Chondrocyte (in vitro differentiated cells): ENCODE results near the gene FAM241B. TPM values are rescaled to one million over a fixed set of nuclear protein-coding genes. Genes with fewer than 3 reads are reported as not detected.

Experiments
- DNase-seq: peaks from one replicate; pipeline ENCODE4 v3.0.0; 2021; ENCODE audit warnings: mixed read lengths, low spot score
- H3K27ac Mint-ChIP-seq: one replicate; pipeline ENCODE4 v1.8.0; 2021; ENCODE audit warnings: mild to moderate bottlenecking, moderate library complexity, mixed read lengths; ENCODE audit not compliant: unreplicated experiment
- H3K27me3 Mint-ChIP-seq: 2 replicates; pipeline ENCODE4 v1.8.0; 2021; ENCODE audit warnings: low read depth, mixed read lengths
- H3K36me3 Mint-ChIP-seq: 2 replicates; pipeline ENCODE4 v1.8.0; 2021; ENCODE audit warnings: low read depth, mixed read lengths
- H3K4me1 Mint-ChIP-seq: 2 replicates; pipeline ENCODE4 v1.8.0; 2021; ENCODE audit warnings: low read depth, mild to moderate bottlenecking, mixed read lengths
- H3K4me3 Mint-ChIP-seq: one replicate; pipeline ENCODE4 v1.8.0; 2021; ENCODE audit warnings: mild to moderate bottlenecking, moderate library complexity, mixed read lengths; ENCODE audit not compliant: unreplicated experiment
- H3K9me3 Mint-ChIP-seq: 2 replicates; pipeline ENCODE4 v1.8.0; 2021; ENCODE audit warnings: low read depth, mixed read lengths
- total RNA-seq: library from RNA; stranded (reverse); gene quantifications from 3 replicates; pipeline ENCODE4 v1.2.1, GENCODE V29; 2021
- TF ChIP-seq, protein P1 (sequence below): fragments of 200-600 bp; sonication (generic); IDR thresholded peaks from 2 replicates; pipeline ENCODE4 v1.5.0; 2021; ENCODE audit warnings: antibody characterized with exemption, mild to moderate bottlenecking, moderate library complexity

FAM241B gene
- total RNA-seq, 1 donor from 2014 or later, result 9.7 TPM

DNA sequence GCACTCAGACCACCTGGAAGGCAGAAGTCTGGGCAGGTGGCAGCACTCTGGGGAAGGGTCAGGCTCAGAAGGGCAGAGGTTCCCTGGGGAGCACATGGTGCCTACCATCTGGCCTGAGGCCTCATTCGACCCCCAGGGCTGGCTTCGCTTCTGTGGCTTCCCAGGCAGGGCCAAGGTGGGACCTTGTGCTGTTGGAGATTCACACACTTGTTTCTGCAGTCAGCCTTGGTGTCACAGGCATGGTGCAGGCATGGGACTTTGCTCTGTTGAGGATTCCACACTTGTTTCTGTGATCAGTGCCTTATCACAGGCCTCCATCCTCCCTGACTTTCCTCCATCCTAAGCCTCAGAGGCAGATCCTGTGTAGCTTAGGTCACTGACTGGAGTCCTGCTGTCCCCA, 11.3 kb upstream of the FAM241B start:
- Mint-ChIP-seq H3K9me3 (peaks cover 13% of the 10 kb centered on the region), H3K4me3 (no peak overlapping the region), H3K36me3 (peaks cover 4% of the 10 kb centered on the region), H3K27ac (no peak overlapping the region), H3K4me1 (no peaks in the 10 kb centered on the region), H3K27me3 (peaks cover 56% of the 10 kb centered on the region)
- DNase-seq, result no peak
- TF ChIP-seq, protein P1, sequence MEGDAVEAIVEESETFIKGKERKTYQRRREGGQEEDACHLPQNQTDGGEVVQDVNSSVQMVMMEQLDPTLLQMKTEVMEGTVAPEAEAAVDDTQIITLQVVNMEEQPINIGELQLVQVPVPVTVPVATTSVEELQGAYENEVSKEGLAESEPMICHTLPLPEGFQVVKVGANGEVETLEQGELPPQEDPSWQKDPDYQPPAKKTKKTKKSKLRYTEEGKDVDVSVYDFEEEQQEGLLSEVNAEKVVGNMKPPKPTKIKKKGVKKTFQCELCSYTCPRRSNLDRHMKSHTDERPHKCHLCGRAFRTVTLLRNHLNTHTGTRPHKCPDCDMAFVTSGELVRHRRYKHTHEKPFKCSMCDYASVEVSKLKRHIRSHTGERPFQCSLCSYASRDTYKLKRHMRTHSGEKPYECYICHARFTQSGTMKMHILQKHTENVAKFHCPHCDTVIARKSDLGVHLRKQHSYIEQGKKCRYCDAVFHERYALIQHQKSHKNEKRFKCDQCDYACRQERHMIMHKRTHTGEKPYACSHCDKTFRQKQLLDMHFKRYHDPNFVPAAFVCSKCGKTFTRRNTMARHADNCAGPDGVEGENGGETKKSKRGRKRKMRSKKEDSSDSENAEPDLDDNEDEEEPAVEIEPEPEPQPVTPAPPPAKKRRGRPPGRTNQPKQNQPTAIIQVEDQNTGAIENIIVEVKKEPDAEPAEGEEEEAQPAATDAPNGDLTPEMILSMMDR, result no peak

DNA sequence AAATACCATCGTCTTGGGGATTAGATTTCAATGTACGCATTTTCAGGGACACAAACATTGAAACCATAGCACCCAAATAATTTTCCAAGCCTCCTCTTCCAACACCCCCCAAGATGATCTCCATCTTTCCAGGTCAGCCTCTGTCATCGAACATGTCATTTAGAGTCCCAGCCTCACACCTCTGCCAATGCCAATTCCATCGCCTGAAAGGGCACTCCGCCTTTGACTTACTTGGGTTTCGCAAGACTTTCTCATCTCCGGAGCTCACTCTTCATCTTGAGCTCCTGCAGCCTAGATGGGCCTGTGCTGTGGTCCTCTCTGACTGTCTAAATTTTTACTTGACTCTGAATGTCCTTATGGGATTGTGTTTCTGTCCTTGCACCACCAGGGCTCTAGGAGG, 10.4 kb upstream of the FAM241B start:
- no peak for DNase-seq
- TF ChIP-seq, protein P1, result no peak
- no peak overlapping the region for H3K27ac Mint-ChIP-seq
- H3K9me3 Mint-ChIP-seq, result peaks cover 17% of the 10 kb centered on the region
- H3K36me3 Mint-ChIP-seq, result peaks cover 7% of the 10 kb centered on the region
- no peaks in the 10 kb centered on the region for H3K4me1 Mint-ChIP-seq
- H3K27me3 Mint-ChIP-seq, result peaks cover 57% of the 10 kb centered on the region
- H3K4me3 Mint-ChIP-seq, result no peak overlapping the region

DNA sequence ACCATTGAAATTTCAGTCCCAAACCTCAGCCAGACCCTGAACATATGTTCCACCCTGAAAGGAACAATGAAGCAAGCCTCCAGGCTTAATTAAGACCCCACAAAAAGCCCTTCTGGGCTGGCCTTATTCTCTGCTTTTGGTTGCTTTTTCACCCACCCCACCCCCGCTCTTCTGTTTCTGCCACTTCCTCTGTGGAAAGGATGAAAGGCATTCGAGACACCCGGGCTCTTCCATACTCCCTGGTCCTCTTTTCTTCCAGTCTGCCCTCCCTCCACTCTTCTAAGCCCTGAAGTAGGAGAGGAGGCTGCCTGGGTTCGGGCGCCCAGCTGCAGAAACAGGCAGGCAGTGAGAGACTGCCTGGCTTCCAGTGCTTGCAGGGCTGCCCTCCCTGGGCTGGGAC, 9.4 kb upstream of the FAM241B start:
- Mint-ChIP-seq H3K9me3 (peaks cover 18% of the 10 kb centered on the region), H3K4me1 (no peaks in the 10 kb centered on the region), H3K4me3 (no peak overlapping the region), H3K27ac (no peak overlapping the region), H3K27me3 (peaks cover 59% of the 10 kb centered on the region), H3K36me3 (peaks cover 7% of the 10 kb centered on the region)
- no peak for DNase-seq
- TF ChIP-seq, protein P1, result no peak

DNA sequence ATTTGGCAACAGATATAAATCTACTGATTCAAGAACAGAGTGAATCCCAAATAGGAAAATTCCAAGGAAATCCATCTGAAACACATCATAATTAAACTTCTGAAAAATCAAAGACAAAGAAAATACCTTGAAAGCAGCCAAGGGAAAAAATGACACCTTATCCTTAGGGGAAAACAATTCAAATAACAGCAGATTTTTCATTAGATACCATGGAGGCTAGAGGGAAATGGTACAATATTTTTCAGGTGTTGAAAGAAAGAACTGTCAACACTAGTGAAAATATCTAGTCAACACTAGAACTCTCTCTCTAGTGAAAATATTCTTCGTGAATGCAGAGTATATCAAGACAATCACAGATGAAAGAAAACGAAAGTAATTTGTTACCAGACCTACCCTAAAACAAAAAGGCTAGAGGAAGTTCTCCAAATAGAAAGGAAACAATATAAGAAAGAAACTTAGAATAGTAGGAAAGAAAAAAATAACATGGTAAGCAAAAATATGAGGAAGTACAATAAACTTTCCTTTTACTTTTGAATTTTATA, 5.7 kb upstream of the FAM241B start:
- H3K27ac Mint-ChIP-seq, result no peak overlapping the region
- H3K27me3 Mint-ChIP-seq, result peaks cover 51% of the 10 kb centered on the region
- no peaks in the 10 kb centered on the region for H3K4me1 Mint-ChIP-seq
- H3K9me3 Mint-ChIP-seq, result peaks cover 18% of the 10 kb centered on the region
- TF ChIP-seq, protein P1, result no peak
- no peak for DNase-seq
- H3K4me3 Mint-ChIP-seq, result no peak overlapping the region
- H3K36me3 Mint-ChIP-seq, result peaks cover 7% of the 10 kb centered on the region

DNA sequence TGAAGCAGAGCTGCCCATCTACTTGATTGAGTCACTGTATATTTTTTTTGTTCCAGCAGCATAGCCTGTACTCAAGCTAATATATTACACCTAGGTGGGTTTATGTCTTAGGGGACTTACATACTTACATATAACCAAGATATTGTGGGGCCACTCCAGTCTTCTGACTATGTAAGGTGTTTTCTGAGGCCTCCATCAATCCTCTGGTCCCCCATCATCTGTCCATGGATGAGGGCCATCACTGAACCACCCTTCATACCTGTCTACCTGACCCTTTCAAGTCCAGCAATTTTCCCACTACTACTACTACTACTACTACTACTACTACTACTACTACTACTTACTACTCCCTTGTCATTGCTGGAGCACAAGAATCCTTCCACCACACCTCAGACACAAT, 3.2 kb upstream of the FAM241B start:
- H3K4me3 Mint-ChIP-seq, result no peak overlapping the region
- H3K9me3 Mint-ChIP-seq, result peaks cover 18% of the 10 kb centered on the region
- peaks cover 7% of the 10 kb centered on the region for H3K36me3 Mint-ChIP-seq
- no peak for DNase-seq
- H3K27me3 Mint-ChIP-seq, result peaks cover 32% of the 10 kb centered on the region
- H3K4me1 Mint-ChIP-seq, result peaks cover 5% of the 10 kb centered on the region
- TF ChIP-seq, protein P1, result no peak
- no peak overlapping the region for H3K27ac Mint-ChIP-seq
